ENCODE results near the gene VWA3B.

The VWA3B gene

DNA sequence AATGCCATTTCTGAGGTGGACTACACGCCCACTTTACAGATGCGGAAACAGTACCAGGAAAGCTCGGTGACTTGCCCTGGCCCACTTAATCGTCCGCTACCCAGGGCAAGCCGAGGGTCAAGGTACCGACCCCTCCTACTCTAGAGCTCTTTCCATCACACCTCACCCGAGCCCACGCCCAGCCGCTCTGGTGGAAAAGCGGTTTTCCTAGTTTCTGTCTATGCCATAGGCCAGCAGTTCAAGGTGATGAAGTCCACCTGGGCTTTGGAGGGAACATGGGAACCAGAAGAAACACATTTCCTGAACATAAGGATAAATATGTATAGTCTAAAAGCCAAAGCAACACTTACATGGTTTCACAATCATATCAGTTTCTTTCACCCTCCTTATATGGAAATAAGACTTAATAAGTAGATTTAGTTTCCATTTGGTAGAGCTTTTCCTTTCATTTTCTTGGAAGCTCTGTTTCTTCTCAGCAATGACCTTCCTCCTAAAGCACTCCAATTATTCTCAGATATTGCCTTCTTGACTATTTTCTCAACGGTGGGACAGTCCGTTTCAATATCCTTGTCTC, 567 bp downstream of the VWA3B start:
- TF ChIP-seq, protein P1, sequence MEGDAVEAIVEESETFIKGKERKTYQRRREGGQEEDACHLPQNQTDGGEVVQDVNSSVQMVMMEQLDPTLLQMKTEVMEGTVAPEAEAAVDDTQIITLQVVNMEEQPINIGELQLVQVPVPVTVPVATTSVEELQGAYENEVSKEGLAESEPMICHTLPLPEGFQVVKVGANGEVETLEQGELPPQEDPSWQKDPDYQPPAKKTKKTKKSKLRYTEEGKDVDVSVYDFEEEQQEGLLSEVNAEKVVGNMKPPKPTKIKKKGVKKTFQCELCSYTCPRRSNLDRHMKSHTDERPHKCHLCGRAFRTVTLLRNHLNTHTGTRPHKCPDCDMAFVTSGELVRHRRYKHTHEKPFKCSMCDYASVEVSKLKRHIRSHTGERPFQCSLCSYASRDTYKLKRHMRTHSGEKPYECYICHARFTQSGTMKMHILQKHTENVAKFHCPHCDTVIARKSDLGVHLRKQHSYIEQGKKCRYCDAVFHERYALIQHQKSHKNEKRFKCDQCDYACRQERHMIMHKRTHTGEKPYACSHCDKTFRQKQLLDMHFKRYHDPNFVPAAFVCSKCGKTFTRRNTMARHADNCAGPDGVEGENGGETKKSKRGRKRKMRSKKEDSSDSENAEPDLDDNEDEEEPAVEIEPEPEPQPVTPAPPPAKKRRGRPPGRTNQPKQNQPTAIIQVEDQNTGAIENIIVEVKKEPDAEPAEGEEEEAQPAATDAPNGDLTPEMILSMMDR (conservative IDR thresholded peaks at IDR 0.05; ENCODE audit: low read depth, low read length) = no peak
- H3K4me3 ChIP-seq (ENCODE audit: low read depth, low read length) = peak overlapping the region; percentile 61
- DNase-seq (ENCODE audit: low read depth) = peak; percentile 45

DNA sequence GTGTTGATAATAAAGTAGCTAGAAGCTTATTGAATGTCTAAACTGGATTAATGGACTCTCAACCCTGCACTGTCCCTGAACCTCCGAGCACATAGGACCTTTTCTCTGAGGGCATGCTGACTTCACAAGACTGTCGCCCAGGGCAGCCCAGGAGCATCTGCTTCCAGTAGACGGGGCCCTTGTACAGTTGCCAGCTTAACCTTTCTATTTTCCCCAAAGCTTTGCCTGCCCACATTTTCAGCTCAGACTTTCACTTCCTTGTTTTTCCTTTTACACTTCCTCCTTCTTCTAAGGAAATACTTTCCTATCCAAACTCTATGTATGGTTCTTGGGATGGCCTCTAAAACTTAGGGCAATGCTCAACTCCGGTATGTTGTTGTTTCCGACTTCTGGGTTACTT, 1.3 kb downstream of the VWA3B start:
- DNase-seq (ENCODE audit: low read depth) = no peak

DNA sequence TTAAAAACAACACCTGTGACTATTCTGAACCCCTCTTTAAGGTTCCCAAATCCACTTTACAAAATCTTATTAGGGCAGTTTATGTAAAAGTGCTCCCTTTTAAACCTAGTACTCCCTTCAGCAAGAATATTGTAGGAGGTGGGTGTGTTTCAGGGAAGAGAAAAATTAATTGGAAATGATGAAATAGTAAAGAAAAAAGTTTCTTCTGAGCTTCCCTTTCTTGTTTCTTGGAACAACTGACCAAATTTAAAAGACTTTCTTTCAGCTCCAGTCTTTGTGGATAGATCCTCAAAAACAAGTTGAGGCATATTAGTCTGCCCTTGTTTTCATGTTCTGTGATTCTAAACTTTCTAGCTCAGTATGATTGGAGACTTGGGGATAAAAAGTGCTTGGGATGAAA, 3.0 kb downstream of the VWA3B start:
- no peak for DNase-seq (ENCODE audit: low read depth)
- H3K4me3 ChIP-seq (ENCODE audit: low read depth, low read length) = no peak overlapping the region
- TF ChIP-seq, protein P1 (conservative IDR thresholded peaks at IDR 0.05; ENCODE audit: low read depth, low read length) = no peak

More for the DNA sequence above, 1.3 kb downstream of the VWA3B start:
- TF ChIP-seq, protein P1 (conservative IDR thresholded peaks at IDR 0.05; ENCODE audit: low read depth, low read length) = no peak
- H3K4me3 ChIP-seq (ENCODE audit: low read depth, low read length) = no peak overlapping the region

DNA sequence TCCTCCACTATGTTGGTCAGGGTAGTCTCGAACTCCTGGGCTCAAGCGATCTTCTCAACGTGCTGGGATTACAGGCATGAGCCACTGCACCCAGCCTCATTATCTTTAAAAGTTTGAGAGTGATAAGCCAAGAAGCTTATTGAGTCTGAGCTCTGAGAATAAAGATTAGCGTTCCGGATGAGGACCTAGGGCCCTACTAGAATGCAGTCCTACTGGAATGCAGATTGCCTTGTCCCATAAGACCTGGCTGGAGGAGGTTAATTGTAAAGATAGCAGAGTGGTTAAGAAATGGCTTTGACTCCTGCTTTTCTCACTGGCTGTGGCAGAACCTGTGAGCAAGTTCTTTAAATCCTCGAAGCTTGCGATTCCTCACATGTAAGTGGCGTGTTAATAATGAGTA, 4.0 kb downstream of the VWA3B start:
- no peak overlapping the region for H3K4me3 ChIP-seq (ENCODE audit: low read depth, low read length)
- TF ChIP-seq, protein P1 (conservative IDR thresholded peaks at IDR 0.05; ENCODE audit: low read depth, low read length) = no peak
- no peak for DNase-seq (ENCODE audit: low read depth)

DNA sequence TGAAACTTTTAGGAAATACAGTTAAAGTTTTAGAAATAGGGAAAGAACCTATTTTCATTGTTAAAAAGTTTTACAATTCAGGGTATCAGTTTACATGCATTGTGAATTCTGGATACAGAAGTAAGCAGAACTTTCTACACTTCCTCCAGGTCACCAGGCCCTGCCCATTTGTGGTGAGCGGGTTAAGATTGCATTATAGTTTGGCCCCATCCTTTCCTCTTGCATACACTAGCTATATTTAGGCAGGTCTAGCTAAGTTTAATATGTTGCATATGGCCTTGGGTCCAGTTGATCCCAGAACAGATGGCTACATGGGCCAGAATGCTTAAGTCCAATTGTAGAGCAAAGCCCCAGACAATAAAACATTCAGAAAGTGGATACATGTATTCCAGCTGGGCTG, 4.8 kb downstream of the VWA3B start:
- DNase-seq (ENCODE audit: low read depth) = peak; percentile 54
- no peak overlapping the region for H3K4me3 ChIP-seq (ENCODE audit: low read depth, low read length)
- TF ChIP-seq, protein P1 (conservative IDR thresholded peaks at IDR 0.05; ENCODE audit: low read depth, low read length) = no peak

DNA sequence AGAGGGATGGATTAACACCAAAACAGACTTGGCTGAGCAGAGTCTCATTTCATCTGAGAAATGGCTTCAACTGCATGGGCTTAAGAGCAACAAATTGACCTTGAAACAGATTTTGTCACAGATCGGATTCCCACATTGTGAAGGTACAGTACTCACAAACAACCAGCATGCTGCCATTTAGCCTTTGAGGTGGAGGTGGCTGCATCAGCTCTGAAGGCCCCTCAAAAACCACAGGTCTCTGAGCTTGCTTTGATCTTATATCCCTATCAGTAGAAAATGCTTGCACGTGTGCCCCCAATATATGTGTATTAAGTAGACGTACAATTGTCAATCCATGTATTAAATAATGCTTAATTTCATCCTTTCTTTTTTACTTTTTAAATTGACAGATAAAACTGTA, 6.2 kb downstream of the VWA3B start:
- TF ChIP-seq, protein P1 (conservative IDR thresholded peaks at IDR 0.05; ENCODE audit: low read depth, low read length) = no peak
- DNase-seq (ENCODE audit: low read depth) = no peak
- H3K4me3 ChIP-seq (ENCODE audit: low read depth, low read length) = no peak overlapping the region

DNA sequence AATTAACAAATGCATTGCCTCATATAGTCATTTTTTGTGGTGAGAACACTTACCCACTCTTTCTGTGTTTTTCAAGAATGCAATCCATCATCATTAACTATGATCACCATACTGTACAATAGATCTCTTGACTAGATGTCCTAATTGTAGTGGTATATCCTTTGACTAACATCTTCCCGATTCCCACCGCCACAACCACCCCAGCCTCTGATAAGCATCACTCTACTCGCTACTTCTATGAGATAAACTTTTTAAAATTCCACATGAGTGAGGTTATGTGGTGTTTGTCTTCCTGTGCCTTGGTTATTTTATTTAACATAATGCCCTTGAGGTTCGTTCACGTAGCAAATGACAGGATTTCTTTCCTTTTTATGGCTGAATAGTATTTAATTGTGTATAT, 6.6 kb downstream of the VWA3B start:
- TF ChIP-seq, protein P1 (conservative IDR thresholded peaks at IDR 0.05; ENCODE audit: low read depth, low read length) = no peak
- H3K4me3 ChIP-seq (ENCODE audit: low read depth, low read length) = no peak overlapping the region
- no peak for DNase-seq (ENCODE audit: low read depth)

Measured in choroid plexus epithelial cell (primary cell).